Esophagus muscularis mucosa (tissue), 3 donors: ENCODE data around the gene BCAS3.

Experiments used
- POLR2A ChIP-seq: fragments of 450-650 bp; IDR thresholded peaks from one replicate; pipeline ENCODE4 v1.6.1; 2017; ENCODE audit warnings: antibody characterized with exemption, moderate library complexity, mild to moderate bottlenecking, low read depth
- TF ChIP-seq, protein P1 (sequence below), 3 experiments: fragments of 200-600 bp in 2 of 3; fragments of 450-650 bp in 1 of 3; sonication (generic) in 2 of 3; IDR thresholded peaks; one replicate each; pipeline ENCODE4 v1.5.1; 2017 to 2019; ENCODE audit warnings: antibody characterized with exemption in 3 of 3, mild to moderate bottlenecking in 2 of 3, moderate library complexity in 1 of 3

DNA sequence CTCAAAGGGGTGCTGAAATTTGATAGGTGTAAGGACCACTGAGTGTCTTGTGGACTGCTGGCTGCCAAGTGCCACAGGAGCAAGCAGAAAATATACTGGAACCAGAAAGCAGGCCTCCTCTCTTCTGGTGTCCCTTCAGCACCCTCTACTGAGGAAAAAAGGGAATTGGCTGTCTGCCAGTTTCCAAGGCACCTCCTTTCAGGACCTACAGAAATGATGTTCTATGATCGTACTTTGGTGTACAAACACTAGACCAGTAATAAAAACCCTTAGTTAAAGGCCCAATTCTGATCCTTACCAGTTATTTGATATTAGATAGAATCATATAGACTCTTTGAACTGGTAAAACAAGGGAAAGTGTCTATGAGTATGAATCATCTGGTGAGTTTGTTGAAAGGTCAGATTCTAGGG is 35.8 kb upstream of the BCAS3 start:
- TF ChIP-seq, protein P1, sequence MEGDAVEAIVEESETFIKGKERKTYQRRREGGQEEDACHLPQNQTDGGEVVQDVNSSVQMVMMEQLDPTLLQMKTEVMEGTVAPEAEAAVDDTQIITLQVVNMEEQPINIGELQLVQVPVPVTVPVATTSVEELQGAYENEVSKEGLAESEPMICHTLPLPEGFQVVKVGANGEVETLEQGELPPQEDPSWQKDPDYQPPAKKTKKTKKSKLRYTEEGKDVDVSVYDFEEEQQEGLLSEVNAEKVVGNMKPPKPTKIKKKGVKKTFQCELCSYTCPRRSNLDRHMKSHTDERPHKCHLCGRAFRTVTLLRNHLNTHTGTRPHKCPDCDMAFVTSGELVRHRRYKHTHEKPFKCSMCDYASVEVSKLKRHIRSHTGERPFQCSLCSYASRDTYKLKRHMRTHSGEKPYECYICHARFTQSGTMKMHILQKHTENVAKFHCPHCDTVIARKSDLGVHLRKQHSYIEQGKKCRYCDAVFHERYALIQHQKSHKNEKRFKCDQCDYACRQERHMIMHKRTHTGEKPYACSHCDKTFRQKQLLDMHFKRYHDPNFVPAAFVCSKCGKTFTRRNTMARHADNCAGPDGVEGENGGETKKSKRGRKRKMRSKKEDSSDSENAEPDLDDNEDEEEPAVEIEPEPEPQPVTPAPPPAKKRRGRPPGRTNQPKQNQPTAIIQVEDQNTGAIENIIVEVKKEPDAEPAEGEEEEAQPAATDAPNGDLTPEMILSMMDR (IDR thresholded peaks at IDR 0.05): peak; percentile 43 to 54 (median 53)
- TF ChIP-seq POLR2A: no peak
